IMR-90 (cell line): ENCODE results near the gene SPACA6. TPM values are rescaled to one million over a fixed set of nuclear protein-coding genes. Genes with fewer than 3 reads are reported as not detected.

Experiments used
- ATAC-seq: fragments of 200-7000 bp; cut with Tn5 transposase; 2 replicates; pipeline ENCODE4 v1.9.1; 2020; ENCODE audit warnings: low read depth, mild to moderate bottlenecking, moderate library complexity
- BruUV-seq: library from RNA; stranded (reverse); fragments of 400-500 nt; replicated peaks from 2 replicates; lab custom pipeline; 2021; lab: Mats Ljungman, UMichigan
- CTCF ChIA-PET: fragments of 300-600 bp; formaldehyde crosslinking; extraction: SDS; loops from one replicate; lab custom pipeline; 2021; ENCODE audit warnings: antibody characterized with exemption; lab: Yijun Ruan, JAX
- POLR2A ChIA-PET: fragments of 300-600 bp; sonication (Branson Sonifier 250); formaldehyde crosslinking; loops from one replicate; lab custom pipeline; 2022; ENCODE audit warnings: antibody characterized with exemption; ENCODE audit not compliant: unreplicated experiment; lab: Charles Lee
- DNase-seq: peaks from one replicate; pipeline ENCODE4 v3.0.0; 2013
- H2AFZ ChIP-seq: replicated peaks from 2 replicates; pipeline ENCODE3; 2013; ENCODE audit warnings: low read length, mild to moderate bottlenecking; ENCODE audit not compliant: poor library complexity
- H2AK5ac ChIP-seq: 2 replicates; pipeline ENCODE4 v1.6.1; 2013; ENCODE audit warnings: low read depth, low read length, inconsistent platforms
- H2AK9ac ChIP-seq: replicated peaks from 2 replicates; pipeline ENCODE3; 2013; ENCODE audit warnings: mild to moderate bottlenecking, low read depth, low read length, moderate library complexity; ENCODE audit not compliant: poor library complexity
- H2BK120ac ChIP-seq: 2 replicates; pipeline ENCODE4 v1.6.1; 2013; ENCODE audit warnings: low read depth, low read length, inconsistent platforms
- H2BK15ac ChIP-seq: 3 replicates; pipeline ENCODE4 v1.6.1; 2013; ENCODE audit warnings: low read depth, low read length, inconsistent platforms
- H2BK20ac ChIP-seq: 2 replicates; pipeline ENCODE4 v1.6.1; 2013; ENCODE audit warnings: low read depth, mild to moderate bottlenecking, inconsistent platforms, low read length, moderate library complexity
- H2BK5ac ChIP-seq: 2 replicates; pipeline ENCODE4 v1.6.1; 2013; ENCODE audit warnings: mild to moderate bottlenecking, low read depth, low read length, inconsistent platforms; ENCODE audit not compliant: poor library complexity, severe bottlenecking
- H3K14ac ChIP-seq: replicated peaks from 2 replicates; pipeline ENCODE4 v1.6.1; 2013; ENCODE audit warnings: low read depth, low read length, inconsistent platforms
- H3K18ac ChIP-seq: 2 replicates; pipeline ENCODE4 v1.6.1; 2013; ENCODE audit warnings: low read depth, low read length, control low read depth
- H3K23ac ChIP-seq: 2 replicates; pipeline ENCODE4 v1.6.1; 2013; ENCODE audit warnings: low read depth, low read length, inconsistent platforms
- H3K27ac ChIP-seq: 2 replicates; pipeline ENCODE4 v1.5.1; 2013; ENCODE audit warnings: mild to moderate bottlenecking, control low read depth, low read length; ENCODE audit not compliant: insufficient read depth
- H3K27me3 ChIP-seq: 2 replicates; pipeline ENCODE4 v1.6.1; 2013; ENCODE audit warnings: low read length; ENCODE audit not compliant: control insufficient read depth, insufficient read depth
- H3K36me3 ChIP-seq: 2 replicates; pipeline ENCODE4 v1.6.1; 2013; ENCODE audit warnings: low read length, mixed read lengths; ENCODE audit not compliant: control insufficient read depth, insufficient read depth
- H3K4ac ChIP-seq: 2 replicates; pipeline ENCODE4 v1.6.1; 2013; ENCODE audit warnings: low read depth, low read length, inconsistent platforms
- H3K4me1 ChIP-seq: 2 replicates; pipeline ENCODE4 v1.6.1; 2013; ENCODE audit warnings: low read length, mixed read lengths; ENCODE audit not compliant: control insufficient read depth, insufficient read depth
- H3K4me2 ChIP-seq: 2 replicates; pipeline ENCODE4 v1.6.1; 2013; ENCODE audit warnings: low read depth, mild to moderate bottlenecking, control low read depth, low read length, moderate library complexity
- H3K4me3 ChIP-seq: 2 replicates; pipeline ENCODE4 v1.5.1; 2013; ENCODE audit warnings: low read depth, mild to moderate bottlenecking, control low read depth, low read length, moderate library complexity; ENCODE audit not compliant: insufficient read depth
- H3K56ac ChIP-seq: 2 replicates; pipeline ENCODE4 v1.6.1; 2013; ENCODE audit warnings: low read length, inconsistent platforms; ENCODE audit not compliant: insufficient read depth; ENCODE audit errors: extremely low read depth
- H3K79me1 ChIP-seq, 2 experiments: 2 replicates each; pipeline ENCODE4 v1.6.1; 2013; ENCODE audit warnings: low read length in 2 of 2, inconsistent platforms in 1 of 2, low read depth in 1 of 2
- H3K9ac ChIP-seq: 2 replicates; pipeline ENCODE4 v1.6.1; 2013; ENCODE audit warnings: low read depth, low read length, control low read depth
- H3K9me1 ChIP-seq: 2 replicates; pipeline ENCODE4 v1.6.1; 2013; ENCODE audit warnings: low read length, inconsistent platforms; ENCODE audit not compliant: insufficient read depth
- H3K9me3 ChIP-seq: 2 replicates; pipeline ENCODE4 v1.6.1; 2013; ENCODE audit warnings: low read length; ENCODE audit not compliant: control insufficient read depth, insufficient read depth
- H4K20me1 ChIP-seq: 2 replicates; pipeline ENCODE4 v1.6.1; 2013; ENCODE audit warnings: low read length, inconsistent platforms; ENCODE audit not compliant: insufficient read depth
- H4K5ac ChIP-seq: 2 replicates; pipeline ENCODE4 v1.6.1; 2013; ENCODE audit warnings: mild to moderate bottlenecking, low read depth, low read length, control low read depth
- H4K8ac ChIP-seq, 2 experiments: 2 replicates each; pipeline ENCODE4 v1.6.1; 2013; ENCODE audit warnings: low read depth in 2 of 2, low read length in 2 of 2, control low read depth in 1 of 2, inconsistent platforms in 1 of 2
- H4K91ac ChIP-seq: 2 replicates; pipeline ENCODE4 v1.6.1; 2013; ENCODE audit warnings: low read depth, low read length, inconsistent platforms; ENCODE audit not compliant: insufficient read depth
- BHLHE40 ChIP-seq: fragments of 150-350 bp; IDR thresholded peaks from 2 replicates; pipeline ENCODE4 v1.6.1; 2016; ENCODE audit warnings: mild to moderate bottlenecking, low read depth, low read length
- CHD1 ChIP-seq: IDR thresholded peaks from 2 replicates; pipeline ENCODE4 v1.6.1; 2012; ENCODE audit warnings: low read depth, low read length, improper control_type of control experiment
- MAZ ChIP-seq: IDR thresholded peaks from 2 replicates; pipeline ENCODE4 v1.6.1; 2012; ENCODE audit warnings: low read depth, mild to moderate bottlenecking, low read length, improper control_type of control experiment, moderate library complexity, borderline replicate concordance
- NFE2L2 ChIP-seq: fragments of 150-350 bp; IDR thresholded peaks from 2 replicates; pipeline ENCODE4 v1.6.1; 2016; ENCODE audit warnings: low read depth, mild to moderate bottlenecking, low read length
- POLR2A ChIP-seq: IDR thresholded peaks from 2 replicates; pipeline ENCODE4 v1.6.1; 2012; ENCODE audit warnings: mild to moderate bottlenecking, low read depth, low read length
- WGBS, 2 experiments: methylation state at CpG; one replicate each; pipeline versions ENCODE4 v1.1.5 to v1.1.7; 2013; ENCODE audit warnings: missing lambda C conversion rate in 2 of 2; ENCODE audit not compliant: insufficient read length in 1 of 2; ENCODE audit errors: extremely low coverage in 2 of 2; 5-methylcytosine and 5-hydroxymethylcytosine counted together
- dilution Hi-C: fragments of 300-500 bp; cut with HindIII; formaldehyde crosslinking; loops from one replicate; pipeline ENCODE4 v1.14.3; 2018; ENCODE audit warnings: low sequenced_read_pairs; ENCODE audit not compliant: unreplicated experiment
- in situ Hi-C: fragments of 300-500 bp; cut with MboI; formaldehyde crosslinking; loops from 3 replicates; pipeline ENCODE4 v1.14.3; 2019; ENCODE audit warnings: low sequenced_read_pairs, inconsistent platforms, mixed read lengths
- intact Hi-C: fragments of 100-400 bp; cut with micrococcal nuclease; formaldehyde crosslinking; loops from 2 replicates; pipeline ENCODE4 v1.10.0; 2022
- polyA plus RNA-seq, 3 experiments: library from polyadenylated mRNA; depleted of rRNA; stranded (reverse); fragments of >200 nt; gene quantifications; 2 replicates each; pipeline ENCODE4 v1.2.3, GENCODE V29; 2012; ENCODE audit warnings: low replicate concordance in 1 of 3
- total RNA-seq: library from RNA; depleted of rRNA; stranded (reverse); fragments of >200 nt; gene quantifications from 2 replicates; pipeline ENCODE4 v1.2.3, GENCODE V29; 2012
- TF ChIP-seq, protein P1 (sequence below): fragments of 150-350 bp; IDR thresholded peaks from 2 replicates; pipeline ENCODE4 v1.6.1; 2016; ENCODE audit warnings: low read depth, mild to moderate bottlenecking, low read length, moderate library complexity, borderline replicate concordance

Gene SPACA6
- total and polyA plus RNA-seq, 2 of the 4 experiments (the other 2 are of a cell fraction), result 1.3 to 13.6 TPM

DNA sequence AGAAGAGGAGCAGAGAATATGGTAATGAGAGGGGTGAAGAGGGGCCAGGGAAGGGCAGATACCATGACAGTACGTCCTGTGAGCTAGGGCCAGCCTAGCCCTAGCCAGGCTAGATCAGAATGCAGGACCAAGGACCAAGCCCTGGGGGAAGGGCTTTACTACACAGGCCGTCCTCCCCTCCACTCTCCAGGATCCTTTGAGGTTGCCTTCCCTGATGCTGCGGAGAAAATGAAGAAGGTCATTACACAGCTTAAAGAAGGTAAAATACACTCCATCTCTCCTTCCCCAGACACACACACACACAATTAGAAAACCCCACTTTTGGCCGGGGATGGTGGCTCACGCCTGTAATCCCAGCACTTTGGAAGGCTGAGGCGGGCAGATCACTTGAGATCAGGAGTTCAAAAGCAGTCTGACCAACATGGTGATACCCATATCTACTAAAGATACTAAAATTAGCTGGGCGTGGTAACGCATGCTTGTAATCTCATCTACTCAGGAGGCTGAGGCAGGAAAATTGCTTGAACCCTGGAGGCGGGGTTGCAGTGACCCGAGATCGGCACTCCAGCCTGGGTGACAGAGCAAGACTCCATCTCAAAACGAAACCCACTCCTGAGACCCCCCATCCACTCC, 8.5 kb downstream of the SPACA6 start:
- H4K91ac ChIP-seq, result no peak overlapping the region
- POLR2A ChIA-PET, result interaction anchor here (0.5 kb wide), 1 partner anchor 340 kb away, joined by 3 read pairs; no protein-coding TSS in a partner anchor
- DNase-seq, result no peak

More for the DNA sequence above, 8.5 kb downstream of the SPACA6 start:
- H3K9me3 ChIP-seq, result no peaks in the 10 kb centered on the region
- H2BK15ac ChIP-seq, result no peak overlapping the region
- WGBS, 2 experiments, result 56% methylated on average over 3 of the region's 12 CpGs; no CpG with 5 or more reads in 1 of the 2 experiments
- in situ Hi-C loops (no loop called here), dilution Hi-C loops (no loop called here), intact Hi-C loops (no loop called here)
- peaks cover 70% of the 10 kb centered on the region for H3K36me3 ChIP-seq
- H3K56ac ChIP-seq, result no peak overlapping the region
- H3K14ac ChIP-seq, result no peak overlapping the region
- no peak overlapping the region for H2BK20ac ChIP-seq
- no peak for ATAC-seq
- no peak overlapping the region for H2AK5ac ChIP-seq
- no peak overlapping the region for H3K4ac ChIP-seq
- TF ChIP-seq, protein P1, sequence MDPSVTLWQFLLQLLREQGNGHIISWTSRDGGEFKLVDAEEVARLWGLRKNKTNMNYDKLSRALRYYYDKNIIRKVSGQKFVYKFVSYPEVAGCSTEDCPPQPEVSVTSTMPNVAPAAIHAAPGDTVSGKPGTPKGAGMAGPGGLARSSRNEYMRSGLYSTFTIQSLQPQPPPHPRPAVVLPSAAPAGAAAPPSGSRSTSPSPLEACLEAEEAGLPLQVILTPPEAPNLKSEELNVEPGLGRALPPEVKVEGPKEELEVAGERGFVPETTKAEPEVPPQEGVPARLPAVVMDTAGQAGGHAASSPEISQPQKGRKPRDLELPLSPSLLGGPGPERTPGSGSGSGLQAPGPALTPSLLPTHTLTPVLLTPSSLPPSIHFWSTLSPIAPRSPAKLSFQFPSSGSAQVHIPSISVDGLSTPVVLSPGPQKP, result no peak
- TF ChIP-seq NFE2L2, result no peak
- TF ChIP-seq MAZ, result no peak
- no peak for TF ChIP-seq CHD1
- no peak for TF ChIP-seq BHLHE40
- TF ChIP-seq POLR2A, result no peak
- H3K27ac ChIP-seq, result no peak overlapping the region
- no peak overlapping the region for H4K5ac ChIP-seq
- H3K4me1 ChIP-seq, result 0 out of 2 replicates have a peak, but pooled peaks cover 2% of the 10 kb centered on the region
- no peaks in the 10 kb centered on the region for H3K27me3 ChIP-seq
- CTCF ChIA-PET, result no interaction called here
- no peak overlapping the region for H4K8ac ChIP-seq
- H2AFZ ChIP-seq, result no peak overlapping the region
- BruUV-seq, result no TSS peak
- H4K20me1 ChIP-seq, result peaks cover 47% of the 10 kb centered on the region
- no peak overlapping the region for H2BK5ac ChIP-seq
- no peak overlapping the region for H3K18ac ChIP-seq
- peaks cover 17% of the 10 kb centered on the region for H3K9me1 ChIP-seq
- H2BK120ac ChIP-seq, result no peak overlapping the region
- H3K9ac ChIP-seq, result no peak overlapping the region
- peaks cover 35 to 68% of the 10 kb centered on the region in 2 experiments for H3K79me1 ChIP-seq
- no peak overlapping the region for H3K23ac ChIP-seq
- H2AK9ac ChIP-seq, result no peak overlapping the region
- H3K4me2 ChIP-seq, result no peak overlapping the region
- H3K4me3 ChIP-seq, result no peak overlapping the region
